RCC 7860 (cell line): ENCODE data around the gene C3orf52.
"Not testable (repeated sequence)": the region's sequence is repeated elsewhere in the genome, so short reads cannot be mapped to it uniquely, and the experiment has no call there.

ENCODE experiments used
- DNase-seq: peaks from one replicate; pipeline ENCODE4 v3.0.0-alpha.2; 2015; ENCODE audit warnings: low spot score
- FAIRE-seq: peaks from 2 replicates; lab custom pipeline; 2012; peaks lifted over from hg19 to GRCh38; lab: Jason Lieb, UNC

Gene C3orf52

GRCh38 chr3:112086076-112086854 is at the start of gene C3orf52:
TSS of gene C3orf52 (plus strand) at chr3:112086389. CDS start at chr3:112086408, 19 bp downstream.
- FAIRE-seq, result peak; percentile 23
- peak; percentile 76 for DNase-seq

GRCh38 chr3:112037194-112037593 is 49.0 kb upstream of the C3orf52 start:
- FAIRE-seq, DNase-seq: not testable (repeated sequence)

- DNase-seq (peak; percentile 12), FAIRE-seq (no peak)
These were observed 47.3 kb upstream of the C3orf52 start for GRCh38 chr3:112038863-112039262.

GRCh38 chr3:112041321-112041720 is 44.9 kb upstream of the C3orf52 start:
- FAIRE-seq, result no peak
- DNase-seq, result no peak

- FAIRE-seq (no peak), DNase-seq (no peak)
These were observed 43.3 kb upstream of the C3orf52 start for GRCh38 chr3:112042842-112043280.

GRCh38 chr3:112043621-112044201 is 42.5 kb upstream of the C3orf52 start:
- FAIRE-seq (peak; percentile 84), DNase-seq (peak; percentile 72)

GRCh38 chr3:112046599-112046998 is 39.6 kb upstream of the C3orf52 start:
- DNase-seq (no peak), FAIRE-seq (no peak)

- DNase-seq, result no peak
- FAIRE-seq, result no peak
These were observed 38.9 kb upstream of the C3orf52 start for GRCh38 chr3:112047264-112047663.

GRCh38 chr3:112048911-112049310 is 37.3 kb upstream of the C3orf52 start:
- no peak for FAIRE-seq
- DNase-seq, result no peak

- DNase-seq (no peak), FAIRE-seq (no peak)
These were observed 33.0 kb upstream of the C3orf52 start for GRCh38 chr3:112053229-112053628.

GRCh38 chr3:112056451-112056929 is 29.7 kb upstream of the C3orf52 start:
- peak; percentile 43 for DNase-seq
- no peak for FAIRE-seq

- FAIRE-seq (no peak), DNase-seq (no peak)
These were observed 26.7 kb upstream of the C3orf52 start for GRCh38 chr3:112059497-112059896.

GRCh38 chr3:112061152-112061551 is 25.0 kb upstream of the C3orf52 start:
- FAIRE-seq (no peak), DNase-seq (no peak)

GRCh38 chr3:112072387-112073060 is 13.7 kb upstream of the C3orf52 start:
- not testable (repeated sequence) for DNase-seq

GRCh38 chr3:112074006-112074405 is 12.2 kb upstream of the C3orf52 start:
- DNase-seq (no peak), FAIRE-seq (no peak)

More at GRCh38 chr3:112072387-112073060, 13.7 kb upstream of the C3orf52 start:
- FAIRE-seq, result not testable (repeated sequence)

GRCh38 chr3:112074616-112075497 is 11.3 kb upstream of the C3orf52 start:
- FAIRE-seq, result peak; percentile 88
- peak; percentile 96 for DNase-seq

- DNase-seq (no peak), FAIRE-seq (no peak)
These were observed 7.8 kb upstream of the C3orf52 start for GRCh38 chr3:112078125-112079083.

GRCh38 chr3:112083239-112083638 is 3.0 kb upstream of the C3orf52 start:
- FAIRE-seq (no peak), DNase-seq (no peak)

GRCh38 chr3:112084980-112085705 is 1.0 kb upstream of the C3orf52 start:
- no peak for DNase-seq
- FAIRE-seq, result no peak
